Stimulated activated CD4-positive, alpha-beta T cell treated with anti-CD3 and anti-CD28 coated beads, Interleukin-12 subunit alpha, Interleukin-12 subunit beta, amount 100 ng/mL, for 24 hours (primary cell): ENCODE measurements around the gene COL4A4.
"Not testable (repeated sequence)": the region's sequence is repeated elsewhere in the genome, so short reads cannot be mapped to it uniquely, and the experiment has no call there.

Experiments
- DNase-seq, 2 experiments: peaks; one replicate each; pipeline ENCODE4 v3.0.0-alpha.2; 2020; ENCODE audit warnings: low read depth in 2 of 2

The COL4A4 gene

DNA sequence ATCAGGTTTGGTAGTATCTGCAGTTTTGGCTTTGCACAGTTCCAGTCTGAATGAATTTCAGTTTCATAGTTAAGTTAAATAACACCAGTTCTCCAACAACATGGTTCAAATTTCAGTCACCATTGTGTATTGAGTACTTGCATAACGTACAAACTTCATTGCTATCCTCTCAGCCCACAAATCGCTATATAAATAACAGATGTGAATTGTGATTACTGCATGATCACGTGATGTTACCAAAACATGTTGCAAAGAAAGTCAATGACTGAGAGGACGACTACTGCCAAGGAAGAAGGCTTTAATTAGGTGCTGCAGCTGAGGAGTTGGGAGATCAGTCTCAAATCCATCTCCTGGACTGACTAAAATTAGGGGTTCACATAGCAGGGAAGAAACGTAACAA lies 48.2 kb downstream of the COL4A4 start:
- DNase-seq: no peak

DNA sequence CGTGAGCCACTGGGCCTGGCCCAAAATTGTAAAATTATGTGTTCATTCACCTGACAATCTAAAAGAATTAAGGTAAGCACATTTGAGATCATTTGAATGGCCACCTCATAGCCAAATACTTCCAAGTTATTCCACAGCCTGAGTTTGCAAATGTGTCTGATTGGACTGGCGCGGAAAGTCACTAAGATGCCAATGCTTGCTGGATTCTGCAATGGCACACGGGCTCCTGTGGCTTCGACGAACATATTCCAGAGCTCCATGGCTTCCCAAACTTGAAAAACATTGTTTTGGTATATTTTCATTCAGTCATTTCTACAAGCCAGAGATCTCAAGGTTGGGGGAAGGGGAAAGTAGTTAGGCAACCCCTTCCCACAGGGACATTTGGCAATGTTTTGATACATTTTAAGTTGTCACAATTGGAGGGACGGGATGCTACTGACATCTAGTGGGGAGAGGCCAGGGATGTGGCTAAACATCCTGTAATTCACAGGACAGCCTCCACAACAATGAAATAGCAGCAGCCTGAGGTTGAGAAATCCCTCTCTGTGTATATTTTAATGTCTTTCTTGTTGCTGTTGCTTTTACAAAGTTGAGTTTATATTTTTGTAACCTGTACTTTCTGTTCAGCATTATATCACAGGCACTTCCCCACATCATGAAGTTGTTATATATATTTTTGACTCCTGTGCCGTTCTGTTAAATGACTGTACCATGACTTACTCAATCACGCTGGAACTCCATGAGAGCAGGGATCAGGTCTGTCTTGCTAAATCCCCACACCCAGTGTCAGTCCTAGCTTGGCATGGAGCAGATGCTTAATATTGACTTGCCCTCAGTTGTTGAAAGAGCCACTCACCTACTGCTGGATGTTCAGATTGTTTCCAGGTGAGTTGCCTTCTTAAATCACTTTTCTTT lies 56.9 kb downstream of the COL4A4 start:
- peak in 1 of 2 experiments; percentile 18 for DNase-seq

DNA sequence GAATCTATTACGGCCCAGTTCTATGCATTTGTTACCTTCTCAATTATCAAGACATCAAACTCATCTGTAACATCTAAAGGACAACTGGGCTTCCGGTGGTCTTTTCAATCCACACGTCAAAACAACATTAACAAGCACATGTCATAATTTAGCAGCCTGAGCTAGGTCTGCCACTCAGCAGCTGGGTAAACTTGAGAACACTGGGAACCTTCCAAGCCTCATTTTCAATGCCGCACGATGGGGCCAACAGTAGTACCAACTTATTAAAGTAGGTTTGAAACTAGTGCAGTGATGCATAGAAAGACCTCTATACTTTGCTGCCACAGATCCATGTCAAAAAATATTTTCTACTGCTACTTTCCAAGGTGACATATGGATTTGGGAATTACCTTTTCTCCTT lies 60.4 kb downstream of the COL4A4 start:
- no peak for DNase-seq

DNA sequence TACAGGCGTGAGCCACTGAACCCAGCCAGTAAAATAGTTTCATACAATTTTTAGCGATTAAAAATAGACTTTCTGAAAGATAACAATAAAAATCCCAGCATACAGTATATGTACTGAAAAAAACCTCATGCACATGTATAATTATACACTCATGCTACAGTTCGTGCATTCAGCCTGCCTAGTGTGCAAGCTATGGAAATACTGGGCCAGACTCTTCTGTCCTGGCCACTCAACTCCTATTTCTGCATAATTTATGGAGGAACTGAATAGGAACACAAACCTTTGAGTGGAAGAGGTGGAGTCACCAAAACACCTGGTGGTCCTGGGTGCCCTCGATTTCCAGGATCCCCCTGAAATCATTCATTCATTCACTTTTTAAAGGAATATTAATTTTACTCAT lies 64.7 kb downstream of the COL4A4 start:
- no peak for DNase-seq

DNA sequence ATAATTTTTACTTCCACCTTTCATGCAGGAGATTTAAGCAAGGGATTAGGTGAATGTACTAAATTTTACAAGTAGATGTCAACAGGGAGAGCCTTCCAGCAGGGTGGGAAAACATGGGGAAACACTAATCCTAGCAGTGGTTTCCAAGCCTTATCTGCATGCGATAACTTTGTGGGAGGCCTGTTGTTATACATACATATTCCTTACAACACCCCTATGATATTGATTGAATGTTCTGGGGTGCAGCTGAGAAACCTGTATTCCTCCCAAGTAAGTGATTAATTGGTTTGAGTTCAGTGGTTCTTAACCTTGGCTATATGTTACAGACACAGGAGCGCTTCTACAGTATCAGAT lies 65.9 kb downstream of the COL4A4 start:
- no peak for DNase-seq

DNA sequence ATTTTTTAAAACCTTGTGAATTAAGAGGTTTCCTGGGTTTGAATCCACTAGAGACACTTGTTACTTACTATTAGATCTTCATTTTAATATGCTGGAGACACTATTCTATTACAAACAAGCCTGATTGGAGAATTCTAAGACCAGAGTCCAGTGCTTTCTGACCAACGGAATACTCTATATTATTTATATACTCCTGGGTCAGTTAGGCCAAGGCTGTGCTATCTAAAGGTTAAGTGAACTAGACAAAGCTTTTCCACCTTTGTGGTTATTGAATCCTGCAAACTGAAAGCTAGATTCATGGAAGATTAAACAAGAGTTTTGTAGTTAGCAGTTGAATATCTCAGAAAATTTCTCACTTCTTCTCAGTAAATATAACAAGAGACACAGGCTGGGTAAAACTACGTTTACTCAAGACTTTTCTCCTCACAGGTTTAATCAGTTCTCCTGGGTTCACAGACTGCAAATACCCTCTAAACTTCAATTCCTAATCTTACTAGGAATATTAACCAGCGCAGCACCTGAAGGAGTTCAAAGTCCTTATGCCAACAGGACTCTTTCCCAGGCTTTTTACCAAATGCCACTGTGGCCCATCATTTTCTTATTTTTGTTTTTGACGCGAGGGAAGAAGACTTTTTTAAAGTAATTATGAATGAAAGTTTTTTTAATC lies 66.4 kb downstream of the COL4A4 start:
- no peak for DNase-seq

DNA sequence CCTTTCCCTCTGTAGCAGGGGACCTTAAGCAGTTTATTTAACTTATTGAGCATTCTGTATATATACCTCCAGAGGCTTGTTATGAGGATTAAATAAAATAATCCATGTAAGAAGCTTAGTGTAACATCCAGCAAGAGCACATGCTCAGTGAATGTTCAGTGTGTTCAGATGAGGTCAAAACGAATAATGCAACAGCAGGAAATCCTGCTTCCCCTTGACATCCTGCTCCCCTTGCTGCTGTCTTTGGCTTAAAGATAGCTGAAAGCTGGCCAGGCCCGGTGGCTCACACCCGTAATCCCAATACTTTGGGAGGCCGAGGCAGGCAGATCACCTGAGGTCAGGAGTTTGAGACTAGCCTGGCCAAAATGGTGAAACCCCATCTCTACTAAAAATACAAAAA lies 68.7 kb downstream of the COL4A4 start:
- no peak for DNase-seq

DNA sequence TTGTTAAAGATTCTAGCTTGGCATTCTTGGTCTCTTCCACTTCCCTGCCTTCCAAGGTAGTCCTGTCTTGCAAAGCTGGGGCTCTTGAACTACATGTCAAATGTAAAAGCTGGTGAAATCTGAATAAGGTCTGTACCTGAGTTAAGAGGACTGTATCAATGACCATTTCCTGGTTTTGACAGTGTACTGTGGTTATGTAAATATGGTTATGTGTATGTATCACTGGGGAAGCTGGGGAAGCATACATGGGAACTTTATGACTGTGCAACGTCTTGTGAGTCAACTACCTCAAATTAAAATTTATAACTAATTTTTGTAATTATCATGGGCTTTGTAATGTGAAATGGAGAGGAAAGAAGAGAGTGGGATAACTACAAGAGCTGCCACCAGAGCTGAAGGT lies 81.7 kb downstream of the COL4A4 start:
- no peak for DNase-seq

DNA sequence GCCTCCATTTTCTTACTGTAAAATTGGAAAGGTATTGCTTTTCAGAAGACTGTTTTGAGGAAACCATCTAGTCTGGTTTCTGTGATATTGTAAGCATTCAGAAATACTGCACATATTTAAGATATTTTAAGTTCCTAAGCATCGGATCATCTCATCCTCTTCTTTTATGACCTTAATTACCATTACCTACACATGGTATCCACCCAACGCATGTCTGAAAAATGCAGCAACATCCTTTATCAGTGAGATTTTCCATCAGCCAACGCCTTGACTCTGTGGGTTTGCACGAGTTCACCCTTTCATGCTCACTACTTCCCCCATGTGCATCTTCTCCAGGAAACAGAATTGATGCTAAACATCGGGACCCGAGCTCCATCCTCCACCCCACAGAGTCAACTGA lies 84.3 kb downstream of the COL4A4 start:
- DNase-seq: no peak

DNA sequence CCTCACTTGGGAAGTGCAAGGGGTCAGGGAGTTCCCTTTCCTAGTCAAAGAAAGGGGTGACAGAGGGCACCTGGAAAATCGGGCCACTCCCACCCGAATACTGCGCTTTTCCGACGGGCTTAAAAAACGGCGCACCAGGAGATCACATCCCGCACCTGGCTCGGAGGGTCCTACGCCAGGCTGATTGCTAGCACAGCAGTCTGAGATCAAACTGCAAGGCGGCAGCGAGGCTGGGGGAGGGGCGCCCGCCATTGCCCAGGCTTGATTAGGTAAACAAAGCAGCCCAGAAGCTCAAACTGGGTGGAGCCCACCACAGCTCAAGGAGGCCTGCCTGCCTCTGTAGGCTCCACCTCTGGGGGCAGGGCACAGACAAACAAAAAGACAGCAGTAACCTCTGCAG lies 98.9 kb downstream of the COL4A4 start:
- DNase-seq: not testable (repeated sequence)

DNA sequence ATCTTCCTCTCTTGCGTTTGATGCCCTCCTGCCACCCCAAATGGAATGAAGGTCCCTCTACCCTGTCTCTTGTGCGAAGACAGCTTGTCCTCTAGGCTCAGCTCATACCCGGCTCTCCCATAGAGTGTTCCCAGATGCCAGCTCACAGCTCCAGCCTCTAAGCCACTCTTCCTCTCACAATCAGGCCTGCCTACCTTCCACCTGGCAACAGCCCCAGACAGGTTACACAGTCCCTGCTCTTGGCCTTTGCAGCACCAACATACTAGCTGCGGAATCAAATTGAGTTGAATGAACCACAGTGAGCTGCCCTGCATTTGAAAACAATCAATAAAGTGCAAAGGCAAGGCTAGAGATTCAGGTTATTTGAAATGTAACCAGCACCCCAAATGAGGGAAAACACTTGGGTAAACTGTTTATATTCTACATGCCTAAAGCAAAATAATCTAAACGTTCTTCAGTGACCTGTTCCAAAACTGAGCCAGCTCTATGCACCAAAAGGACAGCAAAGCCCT lies 105.1 kb downstream of the COL4A4 start:
- DNase-seq: no peak

DNA sequence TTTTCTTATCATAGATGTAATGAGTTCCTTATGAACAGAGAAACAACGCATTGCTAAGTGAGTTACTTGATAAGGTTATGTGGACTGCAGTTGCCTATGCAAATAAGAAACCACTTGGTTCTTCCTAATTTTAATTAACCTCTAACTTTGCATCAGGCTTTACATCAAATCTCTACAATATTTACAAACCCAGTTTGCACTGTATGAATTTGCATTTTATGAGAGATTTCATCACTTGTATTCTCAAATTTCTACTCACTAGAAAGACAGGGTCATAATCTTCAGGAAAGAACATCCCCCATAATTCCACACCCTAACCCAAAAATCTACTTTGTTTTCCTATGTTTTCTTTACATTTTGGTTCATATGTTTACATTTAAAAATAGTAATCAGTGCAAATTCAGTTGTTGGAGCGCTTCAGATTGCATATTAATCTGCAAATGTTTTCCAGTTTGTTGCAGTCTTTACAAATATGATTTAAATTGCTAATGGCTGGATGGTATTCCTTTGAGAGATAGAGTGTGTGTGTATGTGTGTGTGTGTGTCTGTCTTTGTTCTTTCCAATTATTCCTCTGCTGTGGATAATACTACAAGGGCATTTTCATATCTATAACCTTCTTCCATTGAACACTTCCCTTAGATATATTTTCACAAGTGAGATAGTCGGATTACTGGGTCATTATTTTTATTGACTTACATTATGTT lies 106.1 kb downstream of the COL4A4 start:
- no peak for DNase-seq

DNA sequence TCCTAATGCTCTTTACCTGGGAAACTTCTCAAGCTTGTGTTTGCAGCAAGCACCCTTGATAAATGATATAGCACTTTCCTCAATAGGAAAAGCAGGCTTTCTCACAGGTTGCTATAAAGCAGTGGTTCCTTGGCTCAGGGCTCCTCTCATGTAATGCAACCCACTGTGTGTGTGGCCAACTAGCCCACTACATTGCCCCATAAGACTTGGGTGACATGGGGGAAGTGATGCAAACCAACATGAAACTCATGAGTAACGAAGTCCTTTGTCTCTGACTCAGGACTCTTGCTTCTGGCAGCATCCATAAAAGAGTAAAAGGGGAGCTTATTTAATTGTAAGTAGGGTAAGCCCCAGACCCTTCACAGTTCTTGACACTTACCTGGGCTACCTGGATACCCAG lies 106.9 kb downstream of the COL4A4 start:
- no peak for DNase-seq

DNA sequence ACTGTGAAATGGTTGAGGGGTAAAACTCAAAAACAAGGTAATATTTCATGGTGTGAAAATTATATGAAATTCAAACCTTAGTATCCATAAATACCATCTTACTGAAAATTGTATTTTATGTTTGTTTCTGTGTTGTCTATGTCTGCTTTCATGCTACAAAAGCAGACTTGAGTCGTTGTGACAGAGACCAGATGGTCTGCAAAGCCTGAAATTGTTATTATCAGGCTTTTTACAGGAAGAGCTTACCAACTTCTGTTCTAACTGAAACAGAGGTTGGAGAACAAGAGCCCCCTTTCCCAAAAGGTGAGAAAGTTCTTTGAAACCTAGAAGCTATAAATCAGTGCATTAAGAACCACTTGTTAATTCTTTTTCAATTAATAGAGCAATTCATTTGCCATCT lies 110.0 kb downstream of the COL4A4 start:
- DNase-seq: no peak

DNA sequence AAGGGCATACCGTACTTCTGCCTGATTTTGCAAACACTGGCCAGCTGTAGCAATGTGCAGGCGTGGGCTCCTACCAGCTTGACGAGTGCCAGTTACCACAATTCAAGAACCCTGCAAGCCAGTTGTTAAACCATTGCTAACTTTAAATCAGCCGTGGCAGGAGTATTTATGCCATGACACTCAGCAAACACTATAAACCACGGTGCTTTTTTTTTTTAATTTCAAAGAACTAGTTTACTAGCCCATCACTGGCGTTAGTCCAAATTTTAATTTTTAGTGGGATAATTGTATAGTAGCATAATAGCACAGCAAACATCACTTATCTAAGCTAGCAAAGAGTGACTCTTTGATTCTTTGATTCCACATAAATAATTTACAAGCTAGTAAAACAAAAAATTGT lies 111.1 kb downstream of the COL4A4 start:
- no peak for DNase-seq

DNA sequence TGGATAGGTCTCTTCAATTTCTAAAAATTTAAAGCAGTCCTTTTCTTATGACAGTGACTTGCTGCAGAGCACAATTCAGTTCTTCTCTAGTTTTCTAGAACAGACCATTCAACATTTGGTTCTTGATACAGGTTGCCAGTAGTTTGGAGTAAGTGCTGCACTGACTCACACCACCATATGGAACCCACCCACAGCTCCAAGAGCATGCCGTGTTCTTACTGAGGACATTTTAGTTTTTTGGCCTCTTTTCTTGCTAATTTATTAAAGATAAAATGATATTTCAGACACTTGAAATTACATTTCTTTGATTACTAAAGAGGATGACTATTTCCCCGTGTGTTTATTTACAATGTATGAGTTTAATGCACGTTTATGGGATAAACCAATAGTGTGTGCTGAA lies 120.0 kb downstream of the COL4A4 start:
- no peak for DNase-seq

DNA sequence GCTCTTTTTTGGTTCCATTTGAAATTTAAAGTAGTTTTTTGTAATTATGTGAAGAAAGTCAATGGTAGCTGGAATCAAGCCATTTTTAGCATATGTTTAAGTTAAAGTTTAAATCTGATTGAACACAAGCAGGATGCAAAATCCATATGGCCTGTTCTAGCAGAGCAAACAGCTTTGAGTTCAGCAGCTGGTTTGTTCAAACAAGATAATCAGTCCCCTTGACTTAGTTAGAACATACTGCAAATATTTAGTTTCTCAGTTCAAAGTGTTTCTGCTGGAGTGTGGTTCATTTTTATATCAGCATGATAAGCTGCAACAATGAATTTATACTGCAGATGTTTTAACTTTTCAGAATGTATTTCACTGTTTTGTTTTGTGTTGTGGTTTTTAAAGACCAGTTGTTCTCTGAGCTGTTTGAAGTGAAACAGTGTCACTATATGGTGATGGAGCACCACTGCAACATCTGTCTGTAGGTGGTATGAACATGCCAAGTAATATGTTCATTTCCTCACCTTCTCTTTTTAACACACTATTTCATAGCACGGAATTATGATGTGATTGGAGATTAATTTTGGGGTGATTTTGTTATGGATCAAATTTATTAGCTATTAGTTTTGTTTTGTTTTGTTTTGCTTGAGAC lies 125.3 kb downstream of the COL4A4 start:
- DNase-seq: no peak

DNA sequence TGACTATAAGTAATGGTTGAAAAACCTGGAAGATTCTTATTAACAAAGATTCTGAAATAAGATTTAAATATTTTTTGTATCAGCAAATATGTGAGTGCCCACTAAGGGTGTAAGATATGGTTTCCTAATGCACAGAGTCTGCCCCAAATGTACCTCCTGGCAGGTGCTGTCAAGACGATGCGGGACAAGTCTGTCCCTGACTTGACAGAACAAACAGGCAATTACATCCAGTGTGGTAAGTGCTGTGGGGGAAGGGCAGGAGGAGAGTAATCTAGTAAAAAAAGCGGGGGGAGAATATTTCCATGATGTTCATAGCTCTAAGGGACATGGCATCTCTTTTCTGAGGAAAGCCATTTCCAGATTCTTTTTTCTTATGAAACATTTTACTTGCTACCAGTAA lies 127.5 kb downstream of the COL4A4 start:
- DNase-seq: no peak

DNA sequence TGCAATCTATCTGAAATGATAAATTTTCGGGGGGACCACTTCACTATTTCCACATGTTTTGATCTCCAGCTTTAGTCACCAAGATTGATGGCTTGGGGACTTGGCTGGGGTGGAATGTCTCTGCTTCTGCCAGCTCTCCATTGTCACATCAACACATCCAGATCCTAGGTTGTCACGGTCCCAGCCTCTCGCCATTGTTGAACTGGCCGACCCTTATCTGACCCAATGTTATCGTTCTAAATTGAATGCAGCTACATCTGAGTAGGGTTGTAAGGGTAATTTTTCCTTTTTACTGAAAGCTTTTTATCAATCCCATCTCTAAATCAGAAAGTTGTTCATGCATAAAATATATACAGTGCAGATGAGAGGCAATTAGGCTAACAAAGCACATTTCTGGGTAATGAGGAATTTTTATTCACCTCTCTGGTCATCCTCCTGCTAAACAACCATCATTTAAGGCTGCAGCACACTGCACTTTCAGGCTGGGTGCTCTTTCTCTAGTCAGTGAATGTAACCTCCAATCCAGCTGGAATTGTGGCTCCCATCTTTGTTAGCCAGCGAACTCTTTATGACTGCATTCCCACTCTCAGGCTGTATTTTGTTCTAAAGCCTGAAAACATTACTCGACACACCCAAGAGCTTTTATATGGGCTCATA lies 128.2 kb downstream of the COL4A4 start:
- DNase-seq: no peak

DNA sequence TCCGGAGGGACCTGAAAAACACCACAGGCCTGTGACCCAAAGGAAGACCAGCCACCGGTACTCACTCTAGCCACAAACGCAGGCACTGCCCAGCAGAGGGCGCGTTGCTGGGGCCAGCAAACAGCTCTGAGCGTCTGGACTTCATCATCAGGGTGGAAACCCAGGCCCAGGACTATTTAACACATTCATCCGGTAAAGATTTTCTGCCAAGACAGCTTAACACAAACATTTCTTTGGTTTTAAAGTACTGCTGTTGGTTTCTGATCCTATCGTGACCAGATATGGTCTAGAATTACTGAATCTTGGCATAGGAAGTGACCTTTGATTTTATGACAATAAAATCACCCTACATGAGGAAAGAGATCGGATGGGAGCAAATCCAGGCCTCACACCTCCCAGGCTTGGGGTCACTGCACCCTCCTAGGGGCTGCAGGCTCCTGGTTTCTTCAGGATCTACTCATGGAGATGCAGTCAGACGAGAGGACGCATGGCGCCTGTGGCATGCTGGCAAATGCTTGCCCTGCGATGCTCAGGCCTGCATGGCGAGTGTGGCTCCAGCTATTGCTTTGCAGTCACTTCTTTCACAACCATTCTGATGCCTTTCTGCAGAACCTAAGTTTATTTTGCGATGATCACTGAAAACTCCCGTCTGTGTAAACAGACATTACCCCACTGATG lies 130.4 kb downstream of the COL4A4 start:
- peak in 1 of 2 experiments; percentile 6 for DNase-seq

DNA sequence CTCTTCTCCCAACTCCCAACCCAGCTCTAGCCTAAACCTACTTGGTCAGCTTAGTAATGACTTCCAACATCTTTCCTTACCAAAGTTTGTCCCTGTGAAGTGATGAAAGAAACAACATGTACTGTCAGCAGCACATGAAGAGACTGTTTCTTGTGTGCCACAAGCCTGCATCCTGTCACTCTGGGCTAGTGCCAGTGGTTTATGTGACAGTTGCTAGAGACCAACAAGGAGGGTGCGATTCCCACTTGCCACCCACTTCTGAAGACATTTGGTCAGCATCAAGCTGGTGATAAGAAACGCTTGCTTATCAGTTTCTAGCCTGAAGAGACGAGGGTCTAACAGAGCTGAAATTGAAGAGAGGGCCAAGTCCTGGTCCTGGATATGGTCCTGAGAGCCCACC lies 132.6 kb downstream of the COL4A4 start:
- no peak for DNase-seq
